Natural killer cell (primary cell): ENCODE results near the gene SORCS2. TPM values are rescaled to one million over a fixed set of nuclear protein-coding genes. Genes with fewer than 3 reads are reported as not detected.

Experiments used
- ATAC-seq, 3 donors: fragments of 150-1000 bp in 2 of 3; fragments of 200-7000 bp in 1 of 3; cut with Tn5 transposase; 1 replicate in 1 of 3; 2 replicates in 2 of 3; pipeline ENCODE4 v1.10.0; 2021; ENCODE audit warnings: mild to moderate bottlenecking in 2 of 3, moderate library complexity in 2 of 3
- DNase-seq, 2 donors: peaks; one replicate each; pipeline versions ENCODE4 v3.0.0 to v3.0.0-alpha.2; 2013 to 2021; ENCODE audit warnings: mixed read lengths in 1 of 2
- H3K27ac ChIP-seq: one replicate; pipeline ENCODE4 v1.5.1; 2013; ENCODE audit warnings: mild to moderate bottlenecking, low read length
- H3K27me3 ChIP-seq: one replicate; pipeline ENCODE4 v1.6.1; 2013; ENCODE audit warnings: low read length; ENCODE audit not compliant: control insufficient read depth, insufficient read depth
- H3K36me3 ChIP-seq: one replicate; pipeline ENCODE4 v1.6.1; 2013; ENCODE audit warnings: low read length; ENCODE audit not compliant: control insufficient read depth, insufficient read depth
- H3K4me1 ChIP-seq: one replicate; pipeline ENCODE4 v1.6.1; 2013; ENCODE audit warnings: low read length; ENCODE audit not compliant: control insufficient read depth, insufficient read depth
- H3K4me3 ChIP-seq: one replicate; pipeline ENCODE4 v1.5.1; 2013; ENCODE audit warnings: low read length
- H3K9me3 ChIP-seq: one replicate; pipeline ENCODE4 v1.6.1; 2013; ENCODE audit warnings: low read length; ENCODE audit not compliant: control insufficient read depth, insufficient read depth
- H3K27ac Mint-ChIP-seq, 2 donors: one replicate each; pipeline ENCODE4 v1.8.0; 2022; ENCODE audit warnings: mild to moderate bottlenecking in 2 of 2, mixed read lengths in 2 of 2, moderate library complexity in 1 of 2
- H3K27me3 Mint-ChIP-seq, 2 donors: one replicate each; pipeline ENCODE4 v1.8.0; 2022; ENCODE audit warnings: low read depth in 2 of 2, mixed read lengths in 2 of 2
- H3K36me3 Mint-ChIP-seq: one replicate; pipeline ENCODE4 v1.8.0; 2022; ENCODE audit warnings: mixed read lengths
- H3K4me1 Mint-ChIP-seq, 2 donors: one replicate each; pipeline ENCODE4 v1.8.0; 2022; ENCODE audit warnings: mixed read lengths in 2 of 2
- H3K4me3 Mint-ChIP-seq: one replicate; pipeline ENCODE4 v1.8.0; 2022; ENCODE audit warnings: mild to moderate bottlenecking, moderate library complexity, mixed read lengths
- H3K9me3 Mint-ChIP-seq, 2 donors: one replicate each; pipeline ENCODE4 v1.8.0; 2022; ENCODE audit warnings: mixed read lengths in 2 of 2
- whole genome bisulfite sequencing: methylation state at CpG from one replicate; pipeline ENCODE4 v1.1.7; 2013; ENCODE audit warnings: missing lambda C conversion rate; ENCODE audit not compliant: insufficient coverage; 5-methylcytosine and 5-hydroxymethylcytosine counted together
- intact Hi-C: fragments of 100-400 bp; cut with micrococcal nuclease; formaldehyde crosslinking; loops from one replicate; pipeline ENCODE4 v1.14.2; 2022
- total RNA-seq, 4 donors: library from RNA; stranded (reverse); fragments of 120-200 nt in 1 of 4; gene quantifications; one replicate each; pipeline versions ENCODE4 v1.2.3 to v1.2.4, GENCODE V29; 2013 to 2022
- TF ChIP-seq, protein P1 (sequence below): fragments of 200-600 bp; IDR thresholded peaks from one replicate; pipeline ENCODE4 v1.8.0; 2022; ENCODE audit warnings: antibody characterized with exemption

Gene SORCS2
- total RNA-seq, 3 donors from 2014 or later (not counting 1 experiment from before 2014, with no cell fraction given), result 1.2 to 2.5 (median 1.4) TPM

DNA sequence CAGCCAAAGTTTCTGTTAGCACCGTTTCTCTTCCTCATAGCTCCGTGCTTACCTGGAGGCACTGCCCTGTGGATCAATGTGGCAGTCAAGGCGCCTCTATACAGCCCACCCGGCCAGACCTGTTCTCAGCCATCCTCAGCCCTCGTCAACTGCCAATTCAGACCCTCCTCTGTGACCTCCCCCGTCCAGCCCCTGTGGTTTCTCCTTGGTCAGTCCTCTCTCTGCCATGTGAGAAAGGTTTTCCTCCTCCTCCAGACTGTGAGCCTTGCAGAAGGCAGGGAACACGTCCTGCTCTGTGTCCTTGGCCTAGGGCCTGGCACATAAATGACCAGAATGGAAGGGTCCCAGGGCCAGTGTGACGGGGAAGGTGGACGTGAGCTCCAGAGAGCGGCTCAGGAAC, 417.0 kb downstream of the SORCS2 start:
- TF ChIP-seq, protein P1, sequence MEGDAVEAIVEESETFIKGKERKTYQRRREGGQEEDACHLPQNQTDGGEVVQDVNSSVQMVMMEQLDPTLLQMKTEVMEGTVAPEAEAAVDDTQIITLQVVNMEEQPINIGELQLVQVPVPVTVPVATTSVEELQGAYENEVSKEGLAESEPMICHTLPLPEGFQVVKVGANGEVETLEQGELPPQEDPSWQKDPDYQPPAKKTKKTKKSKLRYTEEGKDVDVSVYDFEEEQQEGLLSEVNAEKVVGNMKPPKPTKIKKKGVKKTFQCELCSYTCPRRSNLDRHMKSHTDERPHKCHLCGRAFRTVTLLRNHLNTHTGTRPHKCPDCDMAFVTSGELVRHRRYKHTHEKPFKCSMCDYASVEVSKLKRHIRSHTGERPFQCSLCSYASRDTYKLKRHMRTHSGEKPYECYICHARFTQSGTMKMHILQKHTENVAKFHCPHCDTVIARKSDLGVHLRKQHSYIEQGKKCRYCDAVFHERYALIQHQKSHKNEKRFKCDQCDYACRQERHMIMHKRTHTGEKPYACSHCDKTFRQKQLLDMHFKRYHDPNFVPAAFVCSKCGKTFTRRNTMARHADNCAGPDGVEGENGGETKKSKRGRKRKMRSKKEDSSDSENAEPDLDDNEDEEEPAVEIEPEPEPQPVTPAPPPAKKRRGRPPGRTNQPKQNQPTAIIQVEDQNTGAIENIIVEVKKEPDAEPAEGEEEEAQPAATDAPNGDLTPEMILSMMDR, result no peak
- H3K36me3 Mint-ChIP-seq, result no peaks in the 10 kb centered on the region
- no peaks in the 10 kb centered on the region for H3K9me3 Mint-ChIP-seq
- peaks cover 0 to 22% of the 10 kb centered on the region in 2 donors for H3K4me1 Mint-ChIP-seq
- no peak for ATAC-seq
- intact Hi-C loops, result no loop called here
- no peak overlapping the region for H3K4me3 ChIP-seq
- H3K4me1 ChIP-seq, result peaks cover 7% of the 10 kb centered on the region
- no peak overlapping the region for H3K4me3 Mint-ChIP-seq
- 74% methylated on average over 10 of the region's 10 CpGs for WGBS
- H3K9me3 ChIP-seq, result no peaks in the 10 kb centered on the region
- H3K36me3 ChIP-seq, result no peaks in the 10 kb centered on the region
- H3K27ac Mint-ChIP-seq, result no peak overlapping the region
- no peak overlapping the region for H3K27ac ChIP-seq
- no peak for DNase-seq
- no peaks in the 10 kb centered on the region for H3K27me3 ChIP-seq
- no peaks in the 10 kb centered on the region for H3K27me3 Mint-ChIP-seq

DNA sequence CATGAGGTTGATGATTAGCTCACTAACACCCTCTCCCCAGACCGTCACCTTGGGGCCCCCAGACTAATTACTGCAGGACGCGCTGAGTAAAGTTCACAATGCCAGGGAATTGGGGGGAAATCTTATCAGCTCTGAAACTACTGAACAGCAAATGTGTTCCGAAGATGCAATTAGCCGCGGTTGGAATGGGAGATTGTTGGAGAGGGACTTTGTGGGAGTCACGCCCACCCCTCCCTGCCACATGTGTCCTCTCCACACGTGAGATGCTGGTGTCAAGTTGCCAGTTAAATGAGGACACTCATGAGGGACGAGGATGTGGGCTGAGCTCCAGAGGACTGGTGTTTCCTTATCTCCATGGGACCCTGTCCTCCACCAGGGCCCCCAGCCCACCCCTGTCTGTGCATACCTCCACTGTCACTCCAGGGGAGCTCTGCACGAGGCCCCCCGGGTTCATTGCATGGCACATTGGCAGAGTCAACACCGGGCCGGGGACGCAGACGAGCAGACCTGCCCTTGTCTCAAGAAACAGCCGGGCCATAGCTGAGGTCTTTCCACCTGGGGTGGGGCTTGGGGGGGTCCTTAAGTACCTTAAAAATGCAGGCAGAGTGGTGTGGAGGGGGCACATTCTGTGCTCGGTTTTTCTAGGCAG, 417.8 kb downstream of the SORCS2 start:
- ATAC-seq (no peak), DNase-seq (no peak)
- Histone ChIP-seq H3K4me1 (peaks cover 7% of the 10 kb centered on the region), H3K4me3 (no peak overlapping the region), H3K9me3 (no peaks in the 10 kb centered on the region), H3K27ac (no peak overlapping the region), H3K27me3 (no peaks in the 10 kb centered on the region), H3K36me3 (no peaks in the 10 kb centered on the region)
- intact Hi-C loops, result no loop called here
- Mint-ChIP-seq H3K9me3 (no peaks in the 10 kb centered on the region), H3K4me3 (no peak overlapping the region), H3K36me3 (no peaks in the 10 kb centered on the region), H3K27ac (no peak overlapping the region), H3K27me3 (no peaks in the 10 kb centered on the region), H3K4me1 (peaks cover 0 to 22% of the 10 kb centered on the region in 2 donors)
- 85% methylated on average over 16 of the region's 17 CpGs for WGBS
- TF ChIP-seq, protein P1, result no peak

DNA sequence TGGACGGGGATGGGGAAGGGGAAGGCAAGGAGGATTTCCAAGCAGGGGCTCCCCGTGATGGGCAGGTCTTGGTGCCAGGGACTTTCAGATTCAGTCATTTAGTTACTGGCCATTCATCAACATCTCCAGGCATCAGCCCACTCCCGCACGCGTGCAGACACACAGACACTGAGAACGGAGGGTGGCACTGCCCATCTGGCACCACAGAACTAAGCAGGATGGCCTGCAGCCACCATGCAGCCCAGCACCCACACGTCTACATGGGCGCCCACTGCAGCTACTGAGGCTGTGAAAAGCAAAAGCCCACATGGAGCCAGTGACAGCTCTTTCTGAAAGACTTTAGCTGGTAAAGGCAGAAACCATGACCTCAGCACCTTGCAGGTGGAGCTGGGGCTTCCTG, 418.5 kb downstream of the SORCS2 start:
- Histone ChIP-seq H3K9me3 (no peaks in the 10 kb centered on the region), H3K36me3 (no peaks in the 10 kb centered on the region), H3K27ac (no peak overlapping the region), H3K27me3 (no peaks in the 10 kb centered on the region), H3K4me3 (no peak overlapping the region), H3K4me1 (peaks cover 7% of the 10 kb centered on the region)
- no peak for DNase-seq
- intact Hi-C loops, result no loop called here
- no peak for ATAC-seq
- TF ChIP-seq, protein P1, result no peak
- no peak overlapping the region for H3K4me3 Mint-ChIP-seq
- H3K36me3 Mint-ChIP-seq, result no peaks in the 10 kb centered on the region
- H3K4me1 Mint-ChIP-seq, result peaks cover 0 to 22% of the 10 kb centered on the region in 2 donors
- H3K27me3 Mint-ChIP-seq, result no peaks in the 10 kb centered on the region
- H3K27ac Mint-ChIP-seq, result no peak overlapping the region
- no peaks in the 10 kb centered on the region for H3K9me3 Mint-ChIP-seq
- 91% methylated on average over 8 of the region's 8 CpGs for WGBS
